OCI-M2 (cell line): ENCODE measurements around the gene GDF7.
A peak's percentile ranks its signal among the peaks of the same experiment; 100 is the strongest.

ENCODE experiments used
- DNase-seq: peaks from one replicate; lab custom pipeline; 2025; ENCODE audit not compliant: unreplicated experiment; lab: John Stamatoyannopoulos, UW

GDF7 gene

DNA sequence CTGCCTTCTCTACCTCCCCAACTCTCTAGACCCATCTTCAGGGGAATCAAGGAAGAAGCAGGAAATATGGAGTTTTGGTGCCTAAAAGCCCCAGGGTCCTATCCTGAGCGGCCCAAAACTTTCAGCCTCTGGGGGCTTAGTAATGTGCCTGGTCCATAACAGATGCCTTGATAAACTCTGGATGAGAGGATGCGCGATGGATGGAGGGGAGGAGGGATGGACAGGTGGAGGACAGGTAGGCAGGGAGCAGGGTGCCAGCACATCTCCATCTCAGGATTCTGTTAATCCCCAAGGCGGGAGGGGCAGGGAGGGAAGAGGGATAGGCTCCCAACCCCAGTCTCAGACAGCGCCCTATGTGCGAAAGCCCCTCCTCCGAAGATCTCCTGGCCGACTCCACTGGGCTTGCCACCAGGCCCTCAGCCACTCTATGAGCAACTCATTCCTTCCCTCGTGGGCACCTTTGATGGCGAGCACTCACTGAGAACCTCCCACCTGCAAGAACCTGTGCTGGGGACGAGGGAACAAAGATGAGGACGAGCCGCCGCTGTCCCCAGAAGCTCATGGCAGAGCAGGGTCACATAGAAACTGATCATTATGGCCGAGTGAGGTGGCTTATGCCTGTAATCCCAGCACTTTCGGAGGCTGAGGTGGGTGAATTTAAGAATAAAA is 39.1 kb upstream of the GDF7 start:
- DNase-seq = no peak

DNA sequence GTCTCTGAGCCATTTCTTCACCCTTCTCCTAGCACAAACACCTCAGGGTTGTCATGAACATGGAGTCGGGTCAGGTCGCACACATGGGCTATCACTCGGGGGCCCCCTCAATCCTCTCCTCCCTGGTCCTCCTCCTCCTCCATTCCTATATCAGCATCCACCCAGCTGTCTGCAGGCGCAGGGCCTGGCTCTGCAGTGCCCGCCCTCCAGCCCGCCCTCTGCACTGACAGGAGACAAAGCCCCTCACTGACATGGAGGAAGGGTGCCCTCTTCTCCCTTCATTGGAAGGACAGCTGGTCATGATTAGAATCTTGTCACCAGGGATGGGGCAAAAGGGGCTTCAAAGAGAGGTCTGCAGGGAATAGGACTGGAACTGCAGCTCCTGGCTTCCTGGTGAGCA is 37.8 kb upstream of the GDF7 start:
- DNase-seq = no peak

DNA sequence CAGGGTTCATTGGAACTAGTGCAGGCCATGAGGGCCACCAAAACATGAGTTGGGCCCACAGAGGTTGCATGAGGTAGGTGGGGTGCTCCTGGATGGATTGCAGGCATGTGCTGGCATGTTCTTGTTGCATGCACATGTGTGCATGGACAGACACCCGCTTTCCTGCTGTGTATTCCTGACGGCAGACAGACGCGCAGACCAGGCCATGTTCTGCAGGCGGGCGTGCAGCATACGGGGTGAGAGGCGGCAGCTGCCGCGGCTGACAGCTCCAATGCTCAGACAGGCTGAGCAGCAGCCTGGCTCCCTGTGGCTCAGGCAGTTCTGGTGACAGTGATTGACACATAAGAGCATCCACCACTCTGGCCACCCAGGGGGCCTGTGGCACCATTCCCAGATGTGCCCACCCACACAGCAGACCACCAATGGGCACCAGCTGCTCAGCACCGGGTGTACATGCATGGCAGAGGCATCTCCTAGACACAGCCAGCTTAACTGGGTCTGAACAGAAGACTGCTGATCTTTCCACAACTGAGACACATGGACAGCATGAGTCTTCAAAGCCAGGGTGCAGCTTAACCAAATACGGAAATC is 37.3 kb upstream of the GDF7 start:
- DNase-seq = no peak

DNA sequence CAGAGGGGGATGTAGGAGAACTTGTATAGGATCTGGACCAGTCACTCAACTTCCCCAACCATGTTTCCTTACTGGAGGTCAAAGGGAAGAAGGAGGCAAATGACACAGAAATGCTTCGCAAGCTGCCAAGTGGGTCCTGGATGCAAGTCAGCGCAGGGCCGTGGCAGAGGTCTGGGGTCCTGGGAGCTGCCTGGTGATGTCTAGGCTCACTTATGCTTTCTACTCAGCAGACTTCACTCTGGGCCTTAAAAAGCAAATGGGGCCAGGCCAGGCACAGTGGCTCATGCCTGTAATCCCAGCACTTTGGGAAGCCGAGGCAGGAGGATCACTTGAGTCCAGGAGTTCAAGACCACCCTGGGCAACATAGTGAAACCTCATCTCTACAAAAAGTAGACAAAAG is 36.0 kb upstream of the GDF7 start:
- no peak for DNase-seq

DNA sequence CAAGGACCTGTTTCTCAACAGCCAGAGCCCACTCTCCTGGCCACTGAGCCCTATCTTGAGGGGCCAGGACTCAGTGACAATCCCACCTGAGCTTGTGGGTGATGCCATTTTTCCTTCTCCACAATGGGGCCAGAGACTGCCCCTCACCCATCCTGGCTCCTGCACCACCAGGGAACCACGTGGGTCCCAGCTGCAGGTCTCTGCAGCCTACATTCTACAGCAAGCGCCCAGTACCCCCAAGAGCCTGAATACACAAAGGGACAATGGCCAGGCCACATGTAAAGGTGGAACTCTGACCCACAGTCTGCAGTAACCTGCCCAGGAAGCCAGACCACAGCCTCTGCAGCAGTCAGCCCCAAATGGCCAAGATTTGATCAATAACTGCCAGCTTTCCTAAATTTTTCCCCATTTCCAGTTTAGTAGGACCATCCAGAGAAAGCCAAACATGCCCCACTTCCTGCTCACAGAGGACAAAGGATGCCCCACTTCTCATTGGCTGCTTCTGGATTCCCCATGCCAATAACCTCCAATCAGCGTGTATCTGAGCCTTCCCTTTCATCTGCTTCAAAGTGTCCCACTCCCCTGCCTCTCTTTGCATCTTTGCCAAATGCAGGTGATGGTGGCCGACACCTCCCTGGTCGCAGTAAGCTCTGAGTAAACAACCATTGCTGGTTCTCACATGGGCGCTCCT is 35.2 kb upstream of the GDF7 start:
- no peak for DNase-seq

DNA sequence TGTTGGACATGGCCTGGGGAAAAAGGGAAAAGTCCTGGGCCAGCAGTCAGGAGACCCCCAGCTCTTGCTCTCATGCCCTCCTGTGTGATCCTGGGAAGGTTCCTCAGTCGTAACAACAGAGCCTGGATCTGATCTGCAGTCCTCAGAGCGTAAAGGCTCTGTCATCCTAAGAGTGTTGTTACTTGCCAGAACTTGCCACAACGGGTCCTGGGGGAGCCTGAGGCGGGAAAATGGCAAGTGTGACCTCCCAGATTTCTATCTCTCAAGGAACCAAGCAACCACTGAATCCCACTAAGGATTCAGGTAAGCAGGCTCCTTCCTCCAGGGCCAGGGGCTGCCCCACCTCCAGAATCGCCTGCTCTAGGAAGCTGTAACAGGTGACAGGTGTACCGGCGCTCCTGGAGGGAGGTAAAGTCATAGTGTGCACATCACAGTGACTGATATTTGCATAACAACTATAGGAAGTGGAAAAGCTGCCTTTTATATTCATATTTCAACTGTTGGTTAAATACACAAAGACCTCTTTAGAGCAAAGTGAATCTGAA is 34.4 kb upstream of the GDF7 start:
- no peak for DNase-seq

DNA sequence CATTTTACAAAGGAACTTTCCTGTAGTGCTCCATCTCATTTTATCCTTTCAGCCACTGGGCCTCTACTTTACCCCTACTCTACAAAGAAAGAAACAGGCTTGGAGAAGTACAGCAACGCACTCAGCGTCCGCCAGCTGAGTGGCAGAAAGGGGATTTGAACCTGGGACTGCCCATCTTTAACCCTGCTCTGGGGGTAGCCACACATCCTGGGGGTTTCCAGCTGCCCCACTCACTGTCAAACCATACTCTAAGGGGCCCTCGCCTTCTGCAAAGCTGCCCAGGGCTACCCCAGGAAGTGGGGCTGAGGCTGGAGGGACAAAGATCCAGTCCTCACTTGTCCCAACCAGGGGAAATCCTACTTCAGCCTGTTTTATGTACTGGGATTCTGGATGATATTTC is 33.9 kb upstream of the GDF7 start:
- DNase-seq = no peak

DNA sequence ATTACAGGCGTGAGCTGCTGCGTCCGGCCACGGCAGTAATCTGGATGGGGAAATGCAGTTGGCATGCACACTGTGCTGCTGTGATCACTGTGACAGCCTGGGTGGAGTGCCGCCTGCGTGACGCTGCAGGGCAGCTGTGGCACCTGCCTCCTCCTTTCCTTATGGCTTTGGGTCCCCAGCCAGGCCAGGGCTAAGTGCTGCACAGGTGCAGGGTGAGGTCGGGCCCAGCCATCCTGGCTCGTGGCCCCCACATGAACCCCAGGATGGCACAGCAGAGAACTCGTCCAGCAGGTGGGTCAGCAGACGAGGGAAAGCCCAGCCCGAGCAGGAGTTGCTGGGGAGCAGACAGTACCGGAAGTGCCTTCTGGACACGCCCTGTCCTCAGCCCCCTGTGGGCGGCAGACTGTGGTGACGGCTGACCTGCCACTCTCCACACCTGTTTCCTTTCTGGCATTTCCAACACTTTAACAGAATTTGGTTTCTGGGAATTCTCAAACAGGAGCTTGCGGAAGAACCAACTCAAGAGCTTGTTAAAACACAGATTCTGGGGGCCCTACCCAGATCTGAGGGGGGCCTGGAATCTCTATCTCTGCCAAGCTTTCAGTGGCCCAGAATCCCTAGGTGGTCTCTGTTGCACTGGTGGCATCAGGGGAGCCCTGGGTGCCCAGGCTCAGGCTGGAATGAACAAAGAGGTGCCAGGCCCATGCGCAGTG is 33.0 kb upstream of the GDF7 start:
- DNase-seq = no peak

DNA sequence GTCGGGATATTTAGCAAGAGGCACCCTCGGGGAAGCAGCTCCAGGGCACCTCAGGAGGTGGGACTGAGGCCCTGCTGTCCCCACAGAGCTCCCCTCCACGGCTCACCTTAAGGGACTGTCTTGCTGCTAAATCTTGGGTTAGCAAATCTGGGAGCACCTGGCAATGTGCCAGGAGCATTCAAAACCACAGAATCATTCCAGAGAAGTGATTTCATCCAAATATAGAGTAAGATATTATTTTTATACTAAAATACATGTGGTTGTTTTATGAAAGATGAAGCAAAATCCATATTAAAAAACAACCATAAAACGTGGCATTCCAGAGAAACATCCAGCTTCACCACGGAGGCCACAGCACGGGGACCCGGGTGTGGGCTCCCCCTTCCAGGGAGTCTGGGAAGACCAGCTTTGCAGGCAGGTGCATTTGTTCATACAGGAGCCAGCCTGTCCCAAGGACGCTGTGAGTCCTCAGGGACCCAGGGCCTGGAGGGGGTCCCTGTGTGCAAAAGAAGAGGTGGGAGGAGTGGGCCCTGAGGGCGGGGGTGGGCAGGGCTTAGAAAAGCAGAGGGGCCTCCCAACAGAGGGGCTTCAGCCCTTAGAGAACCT is 32.3 kb upstream of the GDF7 start:
- no peak for DNase-seq

DNA sequence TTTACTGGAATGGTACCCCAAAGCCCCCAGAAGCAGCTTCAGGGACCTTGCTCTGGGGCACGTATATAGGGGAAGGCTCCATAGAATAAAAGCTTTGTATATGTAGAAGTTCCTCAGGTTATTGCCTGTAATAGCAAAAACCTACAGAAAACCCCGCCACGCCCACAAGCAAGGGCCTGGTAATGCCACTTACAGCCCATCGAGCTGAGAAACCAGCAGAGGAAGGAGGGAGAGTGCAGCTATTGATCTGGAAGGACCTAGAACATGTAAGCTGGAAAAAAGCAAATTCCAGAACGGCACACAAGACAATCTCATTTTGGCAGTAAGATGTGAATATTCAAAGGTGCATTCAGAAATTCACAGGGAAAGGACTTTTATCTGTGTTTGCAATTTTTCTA is 31.8 kb upstream of the GDF7 start:
- DNase-seq = no peak

DNA sequence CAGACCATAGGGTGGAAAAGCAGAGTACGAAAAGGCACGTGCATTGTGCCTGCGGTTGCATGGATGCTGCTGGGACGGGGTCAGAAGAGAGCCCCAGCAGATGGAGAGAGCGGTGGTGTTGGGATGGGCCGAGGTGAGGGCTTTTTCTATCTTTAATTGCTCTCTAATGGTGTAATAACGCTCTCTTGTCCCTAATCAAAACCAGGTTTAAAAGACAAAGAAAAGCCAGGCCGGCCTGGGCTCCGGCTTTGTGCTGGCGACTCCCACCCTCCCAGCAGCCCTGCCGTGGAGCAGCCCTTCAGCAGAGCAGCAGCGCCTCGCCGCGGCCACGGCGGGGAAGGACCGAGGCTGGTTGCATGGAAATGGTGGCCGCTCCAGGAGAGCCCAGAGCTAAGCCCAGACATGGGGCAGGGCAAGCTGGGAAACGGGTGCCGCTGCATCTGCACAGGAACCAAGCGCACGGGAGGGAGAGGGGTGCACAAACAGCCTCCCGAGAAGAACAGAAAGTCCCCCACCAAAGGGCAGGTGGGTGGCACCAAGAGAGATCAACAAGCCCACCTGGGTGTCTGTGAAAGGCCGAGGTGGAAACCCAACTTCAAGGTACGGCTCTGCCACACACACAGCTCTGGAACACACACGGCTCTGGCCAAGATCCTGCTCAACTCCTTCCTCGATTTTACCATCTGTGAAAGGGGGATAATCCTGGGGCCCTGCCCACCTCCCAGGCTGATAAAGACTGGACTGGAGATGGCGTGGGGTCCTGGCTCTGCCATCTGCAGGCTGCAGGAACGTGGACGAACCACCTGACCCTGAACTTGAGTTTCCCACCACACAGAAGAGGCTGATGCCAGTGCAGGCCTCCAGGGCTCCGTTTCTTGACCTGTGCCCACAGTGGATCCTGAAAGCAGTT is 31.0 kb upstream of the GDF7 start:
- DNase-seq = peak; percentile 25

DNA sequence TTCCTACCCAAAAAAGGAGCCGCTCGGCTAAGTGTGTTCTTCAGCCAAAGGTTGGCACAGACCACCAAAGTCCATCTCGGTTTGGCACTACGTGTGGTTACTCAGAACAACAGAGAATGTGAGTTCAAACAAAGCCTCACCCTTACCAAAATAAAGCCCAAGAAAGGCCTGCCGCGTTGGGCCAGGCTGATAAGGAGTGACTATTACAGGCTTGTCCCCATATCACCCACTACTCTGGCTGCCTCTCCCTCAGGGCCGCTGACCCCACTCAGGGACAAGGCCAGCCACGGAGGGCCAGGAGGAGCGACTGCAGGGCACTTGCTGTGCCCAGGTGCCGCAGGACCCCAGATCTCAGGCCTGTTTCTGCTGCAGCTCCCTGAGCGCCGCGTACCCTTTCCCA is 29.8 kb upstream of the GDF7 start:
- DNase-seq = no peak

DNA sequence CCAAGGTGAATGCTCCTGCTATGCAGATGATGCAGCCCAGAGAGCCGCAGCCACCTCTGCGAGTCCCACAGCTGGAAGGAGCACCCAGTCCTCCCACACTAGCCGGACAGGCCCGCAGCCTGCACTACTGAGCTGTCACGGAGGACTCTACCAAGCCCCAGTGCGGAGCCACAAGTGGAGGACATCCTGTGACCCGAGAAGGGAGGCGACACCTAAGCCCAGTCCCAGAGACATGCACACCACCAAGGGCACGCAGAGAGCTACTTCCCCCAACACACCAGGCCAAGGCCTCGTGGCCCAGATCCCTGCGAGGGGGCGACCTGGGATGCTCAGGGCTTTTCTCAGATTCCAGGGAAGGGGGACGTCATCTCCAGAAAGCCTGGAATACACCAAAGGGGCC is 28.9 kb upstream of the GDF7 start:
- no peak for DNase-seq

DNA sequence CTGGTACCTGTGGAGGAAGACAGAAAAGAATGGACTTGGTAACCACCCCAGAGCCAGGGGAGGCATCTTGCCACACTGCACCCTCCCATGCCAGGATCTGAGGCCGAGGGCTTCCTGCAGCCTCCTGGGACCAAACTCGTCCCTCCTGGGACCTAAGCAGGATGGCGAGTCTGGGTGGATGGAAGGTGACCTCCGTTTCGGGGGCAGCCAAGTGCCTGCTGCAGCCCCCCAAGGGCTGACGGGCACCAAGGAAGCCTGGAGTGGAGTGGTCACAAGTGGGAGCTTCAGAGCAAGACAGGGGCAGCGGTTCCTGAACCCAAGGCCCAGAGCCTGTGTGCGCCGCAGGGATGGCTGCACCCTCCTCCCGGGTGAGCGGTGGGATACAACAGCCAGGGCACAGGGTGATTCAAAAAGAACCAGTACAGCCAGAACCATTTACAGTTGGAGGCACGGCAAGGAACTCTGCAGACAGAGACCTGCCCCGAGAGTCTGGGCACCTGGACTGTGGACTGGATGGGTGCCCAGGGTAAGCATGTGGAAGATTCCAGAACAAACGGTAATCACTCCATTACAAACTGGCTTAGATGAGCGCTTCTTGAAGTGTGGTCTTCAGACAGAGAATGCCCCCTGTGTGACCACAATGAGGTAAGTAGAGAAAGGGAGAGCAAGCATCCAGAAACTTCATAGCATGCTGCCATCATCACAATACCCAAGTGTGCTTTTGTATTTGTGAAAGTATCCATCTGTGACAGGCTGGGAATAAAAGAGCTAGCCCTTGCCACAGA is 28.1 kb upstream of the GDF7 start:
- DNase-seq = no peak

DNA sequence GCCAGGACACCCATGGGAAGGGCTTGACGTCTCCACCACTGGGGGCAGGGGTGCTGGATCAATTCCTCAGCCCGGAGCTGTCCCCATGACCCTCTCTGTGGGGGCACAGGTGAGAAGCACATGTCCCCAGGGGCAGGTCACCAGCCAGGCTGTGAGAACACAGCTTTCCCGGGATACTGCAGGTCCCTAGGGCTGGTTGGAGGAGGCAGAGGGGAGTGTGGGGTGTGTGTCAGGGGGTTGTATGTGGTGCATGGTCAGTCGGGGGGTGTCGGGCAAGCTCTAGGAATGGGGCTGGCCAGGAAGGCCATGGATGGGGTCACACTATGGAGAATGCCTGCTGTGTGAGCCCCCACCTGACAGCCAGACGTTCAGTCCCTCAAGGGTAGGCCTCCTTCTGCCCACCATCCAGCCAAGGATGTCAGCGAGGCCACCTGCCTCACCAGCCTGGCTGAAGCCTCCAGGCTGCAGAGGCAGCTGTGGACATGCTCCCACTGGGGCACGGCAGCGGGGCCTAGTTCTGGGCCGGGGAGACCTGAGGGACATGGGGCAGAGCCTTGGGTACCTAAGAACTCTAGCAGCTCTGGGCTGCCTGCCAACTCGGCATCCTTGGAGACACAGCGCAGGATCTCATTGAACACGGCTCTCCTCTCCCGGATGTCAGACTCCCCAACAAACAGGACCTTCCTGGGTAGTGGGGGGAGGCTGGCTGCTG is 26.4 kb upstream of the GDF7 start:
- no peak for DNase-seq

DNA sequence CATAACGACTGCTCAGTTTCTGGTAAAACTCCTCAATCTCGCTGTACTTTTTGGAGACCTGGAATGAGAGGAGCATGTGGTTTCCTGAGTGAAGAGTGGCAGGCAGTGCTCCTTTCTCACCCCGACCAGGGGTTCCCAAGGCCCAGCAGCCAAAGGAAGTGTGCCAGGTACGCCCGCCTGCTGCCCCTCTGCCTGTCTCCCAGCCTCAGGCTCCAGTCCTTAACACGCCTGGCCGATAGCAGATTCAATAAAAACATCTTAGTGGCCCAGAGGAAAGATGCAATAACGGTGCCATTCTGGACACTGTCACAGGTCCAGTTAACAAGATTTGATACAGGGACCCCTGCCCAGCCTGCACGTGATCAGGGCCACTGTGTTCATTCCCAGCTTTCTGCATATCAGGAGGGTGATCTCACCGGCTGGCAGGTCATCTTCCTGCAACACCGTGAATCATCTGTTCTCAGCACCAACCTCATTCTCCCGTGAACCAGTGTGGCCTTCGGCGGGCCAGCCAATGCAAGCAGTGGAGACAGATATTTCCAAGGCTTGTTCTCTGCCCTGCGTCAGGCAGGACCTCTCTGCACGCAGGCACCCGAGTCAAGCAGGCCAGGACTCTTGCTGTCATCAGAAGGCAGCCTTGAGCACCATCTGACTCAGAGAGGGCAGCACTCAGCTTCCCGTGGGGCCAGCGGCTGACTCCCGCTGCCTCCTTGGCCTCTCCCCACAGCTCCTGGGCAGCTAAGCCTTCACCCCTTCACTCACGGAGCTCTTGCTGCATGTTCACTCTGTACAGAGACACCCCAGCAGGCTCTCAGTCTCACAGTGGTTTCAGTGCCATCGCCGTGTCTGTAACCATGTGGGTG is 25.6 kb upstream of the GDF7 start:
- no peak for DNase-seq

DNA sequence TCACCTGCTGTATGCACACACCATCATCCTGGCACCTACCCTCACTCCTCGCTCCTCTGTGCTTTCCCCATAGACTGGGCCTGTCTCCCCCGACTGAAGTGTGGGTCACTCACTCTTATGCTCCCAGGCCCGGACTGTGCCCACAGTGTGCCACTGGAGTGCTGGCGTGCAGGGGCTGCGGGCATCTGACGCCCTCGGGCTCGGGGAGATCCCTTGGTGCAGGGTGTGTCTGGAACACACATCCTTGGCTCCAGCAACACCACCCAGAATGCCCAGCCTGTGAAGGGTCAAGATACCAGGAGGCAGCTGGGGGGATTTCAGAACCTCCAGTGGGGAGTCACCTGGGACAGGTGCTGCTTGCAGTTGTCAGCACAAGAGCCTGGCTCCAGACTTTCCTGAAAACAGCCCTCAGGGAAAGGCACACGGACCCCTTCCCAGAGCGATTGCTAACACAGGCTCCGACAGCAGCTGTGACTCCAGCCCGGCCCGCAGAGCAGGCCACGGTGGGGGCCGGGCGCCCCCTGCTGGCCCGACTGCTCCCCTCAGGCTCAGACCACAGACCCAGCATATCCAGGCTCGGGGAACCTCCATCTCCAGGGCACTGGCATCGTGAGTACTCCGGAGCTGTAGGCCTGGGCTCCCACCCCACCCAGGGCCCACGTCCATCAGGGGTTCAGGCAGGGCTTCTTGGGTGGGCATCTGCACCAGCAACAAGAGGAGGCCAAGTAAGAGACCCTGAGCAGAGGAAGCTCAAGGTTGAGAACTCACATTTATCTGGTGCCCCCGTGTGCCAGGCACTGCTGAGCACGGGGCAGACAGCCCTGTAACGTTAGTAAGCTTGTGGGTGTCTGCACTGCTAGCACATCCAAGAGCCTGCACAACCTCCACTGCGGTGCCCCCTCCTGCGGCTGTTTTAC is 24.6 kb upstream of the GDF7 start:
- no peak for DNase-seq
